Omental fat pad (tissue), 4 donors: ENCODE data around the gene MYCBP2. TPM values are rescaled to one million over a fixed set of nuclear protein-coding genes. Genes with fewer than 3 reads are reported as not detected.
"Not testable (repeated sequence)": the region's sequence is repeated elsewhere in the genome, so short reads cannot be mapped to it uniquely, and the experiment has no call there.

Source experiments
- ATAC-seq: fragments of 150-250 bp; one replicate; pipeline ENCODE4 v1.9.1; 2016; ENCODE audit warnings: mild to moderate bottlenecking, moderate library complexity; ENCODE audit not compliant: low FRiP score
- DNase-seq: peaks from one replicate; pipeline ENCODE4 v3.0.0-alpha.2; 2019; ENCODE audit warnings: low spot score
- total RNA-seq, 4 donors: library from RNA; depleted of rRNA; stranded (reverse); fragments of >200 nt; gene quantifications; one replicate each; pipeline ENCODE4 v1.1.0, GENCODE V29; 2016
- TF ChIP-seq, protein P1 (sequence below), 3 donors: fragments of 450-650 bp; IDR thresholded peaks; one replicate each; pipeline ENCODE4 v1.5.1; 2016 to 2017; ENCODE audit warnings: antibody characterized with exemption in 3 of 3, mild to moderate bottlenecking in 3 of 3, moderate library complexity in 2 of 3

The MYCBP2 gene
- total RNA-seq, 4 donors from 2014 or later, result 152 to 277 (median 223) TPM

- ATAC-seq (no peak), DNase-seq (no peak)
- TF ChIP-seq, protein P1, sequence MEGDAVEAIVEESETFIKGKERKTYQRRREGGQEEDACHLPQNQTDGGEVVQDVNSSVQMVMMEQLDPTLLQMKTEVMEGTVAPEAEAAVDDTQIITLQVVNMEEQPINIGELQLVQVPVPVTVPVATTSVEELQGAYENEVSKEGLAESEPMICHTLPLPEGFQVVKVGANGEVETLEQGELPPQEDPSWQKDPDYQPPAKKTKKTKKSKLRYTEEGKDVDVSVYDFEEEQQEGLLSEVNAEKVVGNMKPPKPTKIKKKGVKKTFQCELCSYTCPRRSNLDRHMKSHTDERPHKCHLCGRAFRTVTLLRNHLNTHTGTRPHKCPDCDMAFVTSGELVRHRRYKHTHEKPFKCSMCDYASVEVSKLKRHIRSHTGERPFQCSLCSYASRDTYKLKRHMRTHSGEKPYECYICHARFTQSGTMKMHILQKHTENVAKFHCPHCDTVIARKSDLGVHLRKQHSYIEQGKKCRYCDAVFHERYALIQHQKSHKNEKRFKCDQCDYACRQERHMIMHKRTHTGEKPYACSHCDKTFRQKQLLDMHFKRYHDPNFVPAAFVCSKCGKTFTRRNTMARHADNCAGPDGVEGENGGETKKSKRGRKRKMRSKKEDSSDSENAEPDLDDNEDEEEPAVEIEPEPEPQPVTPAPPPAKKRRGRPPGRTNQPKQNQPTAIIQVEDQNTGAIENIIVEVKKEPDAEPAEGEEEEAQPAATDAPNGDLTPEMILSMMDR (IDR thresholded peaks at IDR 0.05), result no peak
Observed at GRCh38 chr13:77219401-77219800, 107.5 kb downstream of the MYCBP2 start.

DNA sequence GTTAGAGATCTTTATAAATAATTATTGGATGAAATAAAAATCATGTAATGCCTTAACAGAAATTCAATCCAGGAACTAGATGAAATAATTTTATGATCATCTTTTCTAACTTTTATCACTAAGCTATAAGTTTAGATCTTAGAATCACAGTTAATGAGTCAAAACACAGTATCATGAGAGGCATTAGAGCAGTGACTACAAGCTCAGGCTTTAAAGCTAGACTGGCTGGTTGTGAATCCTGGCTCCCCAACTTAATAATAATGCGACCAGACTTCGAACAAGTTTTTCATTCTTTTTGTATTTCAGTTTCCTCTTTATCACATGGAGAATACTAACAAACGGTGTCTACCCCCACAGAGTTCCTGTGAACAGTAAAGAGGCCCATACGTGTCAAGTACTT lies 108.6 kb downstream of the MYCBP2 start:
- DNase-seq, result no peak
- TF ChIP-seq, protein P1 (IDR thresholded peaks at IDR 0.05), result no peak
- ATAC-seq, result no peak

- DNase-seq (no peak), ATAC-seq (no peak)
- TF ChIP-seq, protein P1 (IDR thresholded peaks at IDR 0.05), result no peak
Observed at GRCh38 chr13:77215543-77215942, 111.4 kb downstream of the MYCBP2 start.

DNA sequence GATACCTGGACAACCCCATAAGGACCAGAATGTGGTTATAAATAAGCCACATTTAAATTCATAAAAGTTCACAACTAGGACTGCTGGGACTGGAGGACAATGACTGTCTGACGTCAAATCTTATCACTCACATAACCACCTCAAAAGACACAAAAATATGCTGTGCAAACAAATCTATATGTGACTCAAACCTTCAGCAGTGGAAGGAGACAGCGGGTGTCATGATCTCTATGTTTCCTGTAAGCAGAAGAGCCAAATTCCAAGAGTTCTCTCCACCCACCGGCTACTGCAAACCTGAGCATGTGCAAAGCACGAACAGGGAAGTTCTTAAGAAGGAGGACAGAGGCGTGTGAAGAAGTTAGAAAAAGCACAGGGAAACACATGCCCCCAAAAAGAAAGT lies 113.2 kb downstream of the MYCBP2 start:
- DNase-seq, result no peak
- TF ChIP-seq, protein P1 (IDR thresholded peaks at IDR 0.05), result no peak
- no peak for ATAC-seq

- ATAC-seq (no peak), DNase-seq (no peak)
- TF ChIP-seq, protein P1 (IDR thresholded peaks at IDR 0.05), result no peak
Observed at GRCh38 chr13:77207943-77208342, 119.0 kb downstream of the MYCBP2 start.

- ATAC-seq, DNase-seq: not testable (repeated sequence)
Observed at GRCh38 chr13:77198995-77199394, 127.9 kb downstream of the MYCBP2 start.

DNA sequence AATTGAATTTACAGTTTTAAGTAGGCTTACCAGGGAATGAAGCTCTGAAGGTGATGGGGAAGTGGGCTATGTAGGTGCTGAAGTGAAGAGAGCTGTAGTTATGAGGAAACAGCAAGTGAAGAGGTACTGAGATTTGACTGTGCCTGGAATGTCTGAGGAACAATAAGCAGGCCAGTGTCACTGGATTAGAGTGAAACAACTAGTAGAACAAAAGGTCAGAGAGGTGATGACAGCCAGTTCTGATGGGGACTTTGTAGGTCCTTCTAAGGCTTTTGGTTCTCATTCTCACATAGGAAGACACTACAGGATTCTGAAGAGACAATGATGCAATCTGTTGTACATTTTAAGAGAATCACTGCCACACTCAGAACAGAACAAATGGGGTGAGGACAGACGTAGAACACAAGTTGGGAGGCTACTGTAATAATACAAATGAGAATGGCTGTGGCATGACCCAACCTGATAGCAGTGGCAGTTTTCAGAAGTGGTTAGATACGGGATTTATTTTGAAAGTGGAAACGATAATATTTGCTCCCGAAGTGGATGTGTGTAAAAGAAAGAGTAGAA lies 130.8 kb downstream of the MYCBP2 start:
- DNase-seq (no peak), ATAC-seq (no peak)
- TF ChIP-seq, protein P1 (IDR thresholded peaks at IDR 0.05), result no peak
